Measurements from ENCODE around the gene DFFB. TPM values are rescaled to one million over a fixed set of nuclear protein-coding genes. Genes with fewer than 3 reads are reported as not detected.
A peak's percentile ranks its signal among the peaks of the same experiment; 100 is the strongest.

The DFFB gene
- total and polyA plus RNA-seq, 2 of the 13 experiments (the other 11 are each of a cell fraction or from before 2014, with no cell fraction given), result 4.6 to 9.3 TPM

GRCh38 chr1:3900969-3901529 lies 43.8 kb downstream of the DFFB start (continued):
- no peak for TF ChIP-seq ZBTB4 (CRISPR knock-in tag; IDR thresholded peaks at IDR 0.05; ENCODE audit: borderline replicate concordance)
- peak; percentile 76; the same call in 1 of the 2 replicates for TF ChIP-seq TAF1 (CRISPR knock-in tag; IDR thresholded peaks at IDR 0.05)
- TF ChIP-seq HNRNPH1 (optimal IDR thresholded peaks at IDR 0.05; ENCODE audit: low read depth, low read length), result no peak
- no peak for TF ChIP-seq ZNF333 (CRISPR knock-in tag; IDR thresholded peaks at IDR 0.05; ENCODE audit: borderline replicate concordance)
- TF ChIP-seq NRL (CRISPR knock-in tag; IDR thresholded peaks at IDR 0.05; ENCODE audit: borderline replicate concordance), result no peak
- no peak for TF ChIP-seq RELA (CRISPR knock-in tag; IDR thresholded peaks at IDR 0.05)
- 0 out of 2 replicates have a peak, but pooled peaks have one; percentile 31 for TF ChIP-seq ZMYM3 (CRISPR knock-in tag; IDR thresholded peaks at IDR 0.05)
- no peak for TF ChIP-seq FOXA3 (CRISPR knock-in tag; IDR thresholded peaks at IDR 0.05)
- TF ChIP-seq ZFY (CRISPR knock-in tag; IDR thresholded peaks at IDR 0.05), result no peak; the same call in none of the 2 replicates
- TF ChIP-seq TCF7L2 (IDR thresholded peaks at IDR 0.05; ENCODE audit: low read depth, low read length), result no peak
- TF ChIP-seq GFI1 (CRISPR knock-in tag; IDR thresholded peaks at IDR 0.05; ENCODE audit: borderline replicate concordance), result no peak
- TF ChIP-seq SNAPC4 (CRISPR knock-in tag; IDR thresholded peaks at IDR 0.05), result no peak
- TF ChIP-seq NR3C1 (CRISPR knock-in tag; IDR thresholded peaks at IDR 0.05), result no peak
- no peak; the same call in 1 of the 2 replicates for TF ChIP-seq ETV5 (CRISPR knock-in tag; IDR thresholded peaks at IDR 0.05; ENCODE audit: borderline replicate concordance)
- TF ChIP-seq RORA (CRISPR knock-in tag; IDR thresholded peaks at IDR 0.05), result no peak
- no peak for TF ChIP-seq GLI4 (CRISPR knock-in tag; IDR thresholded peaks at IDR 0.05; ENCODE audit: borderline replicate concordance)
- TF ChIP-seq HIC2 (CRISPR knock-in tag; IDR thresholded peaks at IDR 0.05; ENCODE audit: low read depth), result no peak
- TF ChIP-seq ZBTB26 (CRISPR knock-in tag; IDR thresholded peaks at IDR 0.05; ENCODE audit: borderline replicate concordance), result no peak

Data from HepG2 (cell line).